HG03378 (cell line): ENCODE data around the gene WFDC6.
"Not testable (repeated sequence)": the region's sequence is repeated elsewhere in the genome, so short reads cannot be mapped to it uniquely, and the experiment has no call there.

Source experiments
- ATAC-seq: cut with Tn5 transposase; IDR thresholded peaks from one replicate; pipeline ENCODE4 v1.9.1; 2021; ENCODE audit warnings: mild to moderate bottlenecking, moderate library complexity; ENCODE audit not compliant: unreplicated experiment

The WFDC6 gene

DNA sequence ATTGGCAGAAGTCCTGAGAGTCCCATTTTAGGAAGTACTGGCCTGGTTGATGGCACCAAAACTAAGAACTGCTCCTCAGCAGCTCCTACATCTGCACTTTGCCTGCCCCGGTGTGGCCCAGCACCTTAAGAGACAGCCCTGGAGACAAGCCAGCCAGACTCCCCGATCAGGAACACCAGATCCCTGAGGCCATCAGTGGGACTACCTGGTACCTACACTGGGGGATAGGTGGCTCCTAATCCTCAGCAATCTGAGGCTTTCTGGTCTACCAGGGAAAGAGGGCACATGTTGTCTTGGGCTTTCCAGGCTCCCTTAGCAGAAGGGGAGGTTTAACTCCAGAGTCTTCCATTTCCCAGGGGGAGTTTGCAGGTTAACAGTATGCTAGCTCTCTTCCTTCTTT lies at the start of gene WFDC6:
WFDC6 (minus strand) TSS at position 101 of the 400 bp plus-strand sequence; CDS start at position 26, 75 bp downstream.
- no peak for ATAC-seq

DNA sequence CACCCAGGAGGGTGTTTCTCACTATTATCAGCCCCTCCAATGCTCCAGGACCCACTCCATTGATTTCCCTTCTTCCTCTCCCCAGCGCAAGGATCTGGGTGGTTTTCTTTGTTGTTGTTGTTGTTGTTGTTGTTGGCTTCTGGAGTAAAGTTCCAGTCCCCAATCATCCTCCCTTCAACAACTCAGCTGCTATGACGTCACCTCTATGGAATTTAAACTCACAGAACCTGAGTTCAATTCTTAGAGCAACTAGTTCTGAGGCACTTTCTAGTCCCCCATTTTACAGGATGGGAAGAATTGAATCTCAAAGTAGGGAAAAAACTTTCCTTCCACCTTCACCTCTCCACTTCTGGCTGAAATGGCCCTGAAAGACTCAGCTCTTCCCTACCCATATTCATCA lies 49.5 kb upstream of the WFDC6 start:
- ATAC-seq, result no peak

DNA sequence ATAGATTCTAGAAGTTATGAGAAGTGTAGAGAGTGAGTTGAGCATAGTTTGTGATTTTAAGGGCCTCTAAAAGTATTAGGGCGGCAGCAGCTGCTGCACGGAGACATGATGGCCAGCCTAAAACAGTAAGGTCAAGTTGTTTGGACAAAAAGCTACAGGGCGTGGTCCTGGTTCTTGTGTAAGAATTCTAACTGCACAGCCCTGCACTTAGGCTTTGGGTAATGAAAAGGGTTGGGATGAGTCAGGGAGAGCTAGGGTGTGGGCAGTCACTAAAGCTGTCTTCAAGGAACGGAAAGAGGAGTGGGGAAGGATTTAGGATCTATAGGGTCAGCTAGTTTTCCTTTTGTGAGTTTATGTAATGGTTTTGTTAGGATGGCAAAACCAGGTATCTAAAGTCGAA lies 46.7 kb upstream of the WFDC6 start:
- not testable (repeated sequence) for ATAC-seq

DNA sequence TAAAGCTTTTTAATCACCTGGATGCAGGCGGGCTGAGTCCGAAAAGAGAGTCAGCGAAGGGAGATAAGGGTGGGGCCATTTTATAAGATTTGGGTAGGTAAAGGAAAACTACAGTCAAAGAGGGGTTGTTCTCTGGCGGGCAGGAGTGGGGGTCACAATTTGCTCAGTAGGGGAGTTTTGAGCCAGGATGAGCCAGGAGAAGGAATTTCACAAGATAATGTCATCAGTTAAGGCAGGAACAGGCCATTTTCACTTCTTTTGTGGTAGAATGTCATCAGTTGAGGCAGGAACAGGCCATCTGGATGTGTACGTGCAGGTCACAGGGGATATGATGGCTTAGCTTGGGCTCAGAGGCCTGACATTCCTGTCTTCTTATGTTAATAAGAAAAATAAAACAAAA lies 45.0 kb upstream of the WFDC6 start:
- not testable (repeated sequence) for ATAC-seq

DNA sequence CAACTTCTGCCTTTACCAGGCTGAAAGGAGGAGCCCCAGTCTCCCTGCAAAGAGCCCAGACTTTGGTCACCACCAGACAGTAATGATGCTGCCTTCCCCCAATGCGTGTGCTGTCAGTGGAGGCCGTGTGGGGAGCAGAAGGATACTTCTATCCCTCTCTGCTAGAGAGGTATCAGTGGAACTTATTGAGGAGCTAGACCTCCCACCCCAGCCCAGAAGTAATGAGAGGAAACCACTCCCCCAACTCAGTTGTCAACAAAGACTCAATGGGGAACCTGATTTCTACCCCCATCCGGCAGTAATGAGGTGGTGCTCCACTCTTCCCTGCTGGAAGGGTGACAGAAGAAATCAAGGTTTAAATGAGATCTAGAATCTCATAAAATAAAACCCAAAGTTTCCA lies 44.2 kb upstream of the WFDC6 start:
- no peak for ATAC-seq

DNA sequence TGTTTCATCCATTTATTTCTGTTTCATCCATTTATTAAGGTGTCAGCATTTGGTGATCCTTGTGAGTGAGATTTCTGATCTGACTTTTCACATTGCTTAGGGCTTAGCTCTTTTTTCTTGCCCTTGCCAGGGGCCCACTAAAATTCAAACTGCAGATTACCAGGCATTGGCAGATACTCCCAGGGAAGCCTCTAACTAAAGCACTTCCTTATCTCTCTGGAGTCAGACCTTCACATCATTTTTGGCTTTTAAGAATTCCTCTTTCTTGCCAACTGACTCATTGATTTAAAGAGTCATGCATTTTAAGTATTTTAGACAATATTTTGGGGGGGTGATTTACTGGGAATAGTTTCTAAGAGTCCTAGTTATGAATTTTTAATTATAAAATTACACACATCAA lies 42.4 kb upstream of the WFDC6 start:
- no peak for ATAC-seq

DNA sequence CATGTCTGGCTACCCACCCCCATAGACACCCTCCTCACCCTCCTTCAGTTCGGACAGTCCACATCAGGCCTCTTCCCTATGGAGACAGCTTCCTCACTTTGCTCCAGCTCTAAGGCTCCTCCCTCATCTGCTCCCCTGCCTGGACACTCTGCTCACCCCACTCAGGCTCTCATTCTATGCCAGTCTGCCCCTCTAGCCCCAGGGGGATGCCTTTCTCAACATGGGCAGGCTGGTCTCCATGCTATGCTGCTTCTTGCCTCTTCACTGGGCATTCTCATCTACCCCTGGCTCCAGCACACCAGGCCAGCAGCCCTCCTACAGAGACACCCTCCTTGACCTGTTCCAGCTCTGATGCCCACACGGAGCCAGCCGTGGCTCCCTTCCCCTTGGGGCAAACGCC lies 39.9 kb upstream of the WFDC6 start, which contains the start of gene WFDC8:
WFDC8 (minus strand) TSS at position 101 of the 400 bp plus-strand sequence; CDS start at position 64, 37 bp downstream.
- ATAC-seq, result no peak

DNA sequence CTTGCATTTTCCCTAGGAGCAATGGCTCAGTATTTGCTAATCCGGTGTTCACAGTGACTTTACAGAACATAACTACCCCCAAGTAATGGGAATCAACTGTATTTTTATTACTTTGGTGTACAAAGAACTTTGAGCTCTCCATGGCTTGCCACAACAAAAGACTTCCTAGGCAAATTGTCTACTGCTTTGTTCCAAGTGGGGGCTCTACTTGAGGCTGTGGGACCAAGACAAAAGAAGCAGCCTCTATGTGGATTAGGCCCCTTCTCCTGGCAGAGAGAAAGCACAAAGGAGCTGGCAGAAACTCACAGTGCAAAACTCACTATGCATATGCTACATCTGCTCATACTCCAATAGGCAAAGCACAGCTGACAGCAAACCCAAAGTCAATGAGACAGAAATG lies 38.9 kb upstream of the WFDC6 start:
- no peak for ATAC-seq

DNA sequence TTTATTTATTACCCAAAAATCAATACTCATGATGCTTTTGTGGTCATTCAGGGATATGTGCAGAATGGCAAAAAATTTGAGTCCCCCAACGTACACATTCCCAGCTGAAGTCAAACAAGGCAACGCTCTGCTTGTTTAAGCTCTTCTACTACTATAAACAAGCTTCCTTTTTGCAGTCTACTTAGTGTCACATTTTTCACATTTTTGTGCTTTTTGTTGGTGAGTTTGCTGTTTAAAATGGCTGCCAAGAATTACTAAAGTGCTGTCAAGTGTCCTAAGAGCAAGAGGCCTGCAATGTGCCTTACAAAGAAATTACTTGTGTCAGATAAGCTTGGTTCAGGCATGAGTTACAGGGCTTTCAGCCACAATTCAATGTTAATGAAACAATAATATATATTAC lies 37.7 kb upstream of the WFDC6 start:
- no peak for ATAC-seq

DNA sequence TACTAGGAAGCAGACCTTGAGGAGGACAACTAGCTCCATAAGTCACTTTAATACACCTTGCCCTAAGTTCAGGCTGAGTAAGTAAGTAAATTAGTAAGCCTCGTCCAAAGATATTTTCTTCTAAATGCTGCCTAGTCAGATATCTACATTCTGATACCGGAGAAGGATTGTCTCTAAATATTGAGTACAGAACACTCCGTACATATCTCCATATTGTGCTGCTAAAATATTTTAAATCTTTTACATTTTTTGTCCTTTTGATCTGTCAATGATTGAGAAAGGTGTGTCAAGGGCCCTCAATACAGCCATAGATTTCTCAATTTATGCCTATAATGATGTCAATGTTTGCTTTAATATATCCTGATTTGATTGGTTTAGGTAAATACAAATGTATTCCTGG lies 36.6 kb upstream of the WFDC6 start:
- no peak for ATAC-seq

DNA sequence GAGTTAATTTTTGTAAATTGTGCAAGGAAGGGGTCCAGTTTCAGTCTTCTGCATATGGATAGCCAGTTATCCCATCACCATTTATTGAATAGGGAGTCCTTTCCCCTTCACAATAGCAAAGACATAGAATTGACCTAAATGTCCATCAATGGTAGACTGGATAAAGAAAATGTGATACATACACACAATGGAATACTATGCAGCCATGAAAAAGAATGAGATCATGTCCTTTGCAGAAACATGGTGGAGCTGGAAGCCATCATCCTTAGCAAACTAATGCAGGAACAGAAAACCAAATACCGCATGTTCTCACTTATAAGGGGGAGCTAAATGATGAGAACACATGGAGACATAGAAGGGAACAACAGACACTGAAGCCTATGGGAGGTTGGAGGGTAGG lies 30.4 kb upstream of the WFDC6 start:
- not testable (repeated sequence) for ATAC-seq

DNA sequence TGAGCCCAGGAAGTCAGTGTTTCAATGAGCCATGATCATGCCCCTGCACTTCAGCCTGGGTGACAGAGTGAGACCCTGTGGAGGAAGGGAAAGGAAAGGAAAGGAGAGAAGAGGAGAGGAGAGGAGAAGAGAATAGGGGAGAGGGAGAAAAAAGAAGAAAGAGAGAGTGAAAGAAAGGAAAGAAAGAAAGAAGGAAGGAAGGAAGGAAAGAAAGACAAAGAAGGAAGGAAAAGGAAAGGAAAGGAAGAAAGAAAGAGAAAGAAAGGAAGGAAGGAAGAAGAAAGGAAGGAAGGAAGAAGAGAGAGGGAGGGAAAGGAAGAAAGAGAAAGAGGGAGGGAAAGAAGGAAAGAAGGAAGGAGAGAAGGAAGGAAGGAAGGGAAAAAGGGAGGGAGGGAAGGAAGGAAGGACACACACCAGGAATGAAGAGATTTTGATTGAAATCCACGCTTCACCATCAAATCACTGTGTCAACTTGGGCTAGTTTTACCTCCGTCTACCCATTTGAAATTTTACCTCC lies 25.5 kb upstream of the WFDC6 start:
- ATAC-seq, result no peak

DNA sequence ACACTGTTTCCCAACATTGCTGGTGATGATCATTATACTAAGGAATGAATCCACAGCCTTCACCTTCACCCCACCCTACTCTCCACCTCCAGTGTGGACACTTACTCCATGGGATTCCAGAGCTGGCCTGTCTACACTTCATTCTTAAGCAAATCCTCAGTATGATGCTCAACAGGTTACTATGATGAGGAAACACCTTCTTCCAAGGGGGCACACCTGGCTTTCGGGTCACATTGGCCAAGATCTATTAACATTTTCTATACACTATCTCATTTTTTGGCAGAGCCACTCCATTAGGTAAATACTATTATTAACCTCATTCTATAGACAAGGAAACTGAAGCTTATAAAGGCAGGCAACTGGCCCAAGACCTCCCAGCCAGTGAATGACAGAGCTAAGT lies 15.9 kb upstream of the WFDC6 start:
- no peak for ATAC-seq

DNA sequence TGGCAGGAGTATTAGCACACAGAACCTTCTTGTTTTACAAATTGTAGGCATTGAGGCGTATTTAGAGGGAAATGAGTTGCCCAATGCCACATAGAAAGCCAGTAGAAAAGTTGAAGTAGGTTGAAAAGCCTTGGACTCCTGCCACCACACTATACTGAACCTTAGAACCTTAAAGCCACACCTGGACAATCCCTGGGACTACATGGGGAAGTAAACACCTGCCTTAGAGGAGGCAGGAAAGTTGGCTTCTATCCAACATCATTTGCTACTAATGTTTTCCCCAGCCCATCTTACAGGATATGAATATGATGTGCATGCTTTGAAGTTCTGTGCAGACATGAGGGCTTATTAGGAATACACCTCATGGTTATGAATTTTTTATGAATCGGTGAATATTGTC lies 13.2 kb upstream of the WFDC6 start:
- no peak for ATAC-seq

DNA sequence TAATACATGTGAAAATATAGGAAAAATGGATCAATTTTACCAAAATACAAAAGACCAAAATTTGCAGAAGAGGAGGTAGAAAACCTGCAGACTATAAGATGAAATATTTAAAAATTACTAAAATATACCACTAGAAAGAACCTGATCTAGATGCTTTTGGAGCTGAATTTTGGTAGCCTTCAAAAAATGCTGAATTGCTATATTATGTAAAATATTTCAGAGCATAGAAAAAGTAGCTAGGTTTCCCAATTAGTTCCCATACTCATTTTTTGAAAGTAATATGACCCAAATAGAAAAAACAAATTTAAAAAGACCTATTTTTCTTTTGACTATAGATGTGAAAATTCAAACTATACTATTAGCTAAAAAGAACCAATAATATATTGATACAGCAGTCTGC lies 11.5 kb upstream of the WFDC6 start:
- no peak for ATAC-seq

DNA sequence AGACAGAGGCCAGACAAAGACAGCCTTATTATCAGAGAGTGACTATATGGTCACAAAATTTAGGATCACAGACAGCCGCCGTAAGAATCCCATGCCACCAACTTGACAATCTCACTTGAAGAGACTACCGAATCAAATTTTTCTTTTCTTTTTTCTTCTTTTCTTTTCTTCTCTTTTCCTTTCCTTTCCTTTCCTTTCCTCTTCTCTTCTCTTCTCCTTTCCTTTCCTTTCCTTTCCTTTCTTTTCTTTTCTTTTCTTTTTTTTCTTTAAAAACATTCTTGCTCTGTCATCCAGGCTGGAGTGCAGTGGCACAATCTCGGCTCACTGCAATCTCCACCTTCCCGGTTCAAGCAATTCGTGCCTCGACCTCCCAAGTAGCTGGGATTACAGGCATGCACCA lies 9.1 kb upstream of the WFDC6 start:
- ATAC-seq, result no peak

DNA sequence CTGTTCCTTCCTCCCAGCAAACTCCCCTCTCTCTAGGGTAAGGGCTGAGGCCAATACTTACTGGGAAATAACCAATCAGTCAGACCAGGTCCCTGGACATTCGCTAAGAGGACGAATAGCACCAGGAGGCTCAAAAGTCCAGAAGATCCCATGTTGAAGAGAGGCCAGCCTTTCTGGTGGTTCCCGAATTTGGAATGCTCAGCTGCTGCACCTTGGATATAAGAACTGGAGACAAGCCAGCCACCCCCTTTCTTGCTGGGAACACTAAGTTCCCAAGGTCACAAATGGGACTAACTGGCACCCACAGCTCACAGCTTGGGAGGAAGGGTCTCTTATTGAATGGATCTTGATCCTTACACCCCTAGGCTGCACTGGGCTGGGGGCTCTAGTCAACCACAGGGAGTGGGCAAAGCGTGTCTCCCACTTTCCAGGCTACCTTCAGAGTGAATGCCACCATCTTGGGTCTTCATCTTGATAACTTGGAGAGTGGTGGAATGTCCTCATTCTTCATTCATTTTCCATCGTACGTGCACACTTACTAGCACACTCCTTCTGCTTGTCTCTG lies 8.0 kb upstream of the WFDC6 start, which contains the start of gene EPPIN:
EPPIN (minus strand) TSS at position 196 of the 565 bp plus-strand sequence; CDS start at position 152, 44 bp downstream.
- no peak for ATAC-seq

DNA sequence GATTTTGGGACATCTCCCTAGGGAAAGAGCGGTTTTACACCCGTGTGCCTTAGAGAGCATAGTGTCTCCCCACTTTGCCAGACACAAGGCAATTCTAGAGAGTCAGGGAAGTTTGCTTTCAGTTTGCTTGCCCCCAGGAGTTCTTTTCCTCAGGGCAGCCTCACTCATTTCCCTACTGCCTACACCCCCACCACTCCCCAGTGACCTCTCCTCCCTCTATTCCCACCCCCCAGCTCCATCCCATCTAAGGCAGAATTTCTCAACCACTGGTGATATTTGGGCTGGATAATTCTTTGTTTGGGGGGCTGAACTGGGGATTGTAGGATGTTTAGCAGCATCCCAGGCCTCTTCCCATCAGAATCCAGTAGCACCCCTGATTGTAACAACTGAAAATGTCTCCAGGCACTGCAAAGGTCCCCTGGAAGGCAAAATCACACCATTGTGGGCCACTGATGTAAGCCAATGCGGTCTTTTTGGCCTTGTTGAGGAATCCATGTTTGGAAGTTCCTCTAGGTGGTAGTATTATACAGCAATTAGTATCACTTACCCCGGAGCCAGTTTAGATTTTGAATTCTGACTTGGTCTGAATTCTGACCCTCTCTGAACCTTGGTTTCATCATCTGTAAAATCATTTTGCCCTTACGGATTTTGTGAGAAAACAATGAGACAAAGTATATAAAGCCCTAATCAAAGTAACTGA lies 6.6 kb upstream of the WFDC6 start:
- no peak for ATAC-seq

DNA sequence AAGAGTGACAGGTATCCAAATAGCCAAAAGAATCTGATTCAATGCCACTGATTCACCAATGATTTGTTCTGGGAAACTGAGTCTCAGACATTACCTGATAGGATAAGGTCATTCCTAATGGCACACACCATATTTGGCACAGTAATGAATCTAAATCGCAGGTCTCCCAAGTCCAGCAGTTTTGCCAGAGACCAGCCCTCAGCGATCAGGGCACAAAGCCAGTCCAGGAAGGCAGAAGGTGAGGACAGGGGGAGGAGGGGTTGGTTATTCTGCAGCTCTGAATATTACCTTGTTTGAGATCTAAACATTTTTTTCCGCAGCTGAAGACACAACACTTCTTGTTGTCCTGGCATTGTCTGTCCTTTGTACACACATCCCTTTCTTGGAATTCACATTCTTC lies 6.1 kb upstream of the WFDC6 start:
- ATAC-seq, result no peak

DNA sequence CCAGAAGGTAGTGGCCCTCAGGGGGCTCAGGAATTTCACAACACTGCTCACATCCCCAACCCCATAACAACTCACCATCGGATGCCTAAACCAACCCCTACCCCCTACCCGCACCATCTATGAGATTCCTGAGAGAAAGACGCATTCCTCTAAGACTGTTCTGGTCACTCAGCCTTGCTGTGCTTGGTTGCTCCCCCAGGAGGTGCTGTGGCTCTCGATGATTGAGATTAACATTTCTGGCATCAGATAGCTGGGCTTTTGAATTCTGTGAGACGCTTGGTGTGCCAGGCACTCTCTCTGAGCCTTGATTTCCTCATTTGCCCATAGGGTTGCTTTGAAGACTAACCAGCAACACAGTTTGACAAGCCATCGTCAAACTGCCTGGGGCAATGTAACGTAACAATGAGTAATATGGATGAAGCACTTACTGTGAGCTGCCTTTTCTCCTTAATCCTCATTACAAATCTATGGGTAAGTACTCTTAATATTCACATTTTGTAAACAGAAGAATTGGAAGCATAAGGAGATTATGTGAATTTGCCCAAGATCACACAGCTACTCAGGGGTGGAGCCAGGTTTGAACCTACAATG lies 978 bp downstream of the WFDC6 start:
- ATAC-seq, result no peak

DNA sequence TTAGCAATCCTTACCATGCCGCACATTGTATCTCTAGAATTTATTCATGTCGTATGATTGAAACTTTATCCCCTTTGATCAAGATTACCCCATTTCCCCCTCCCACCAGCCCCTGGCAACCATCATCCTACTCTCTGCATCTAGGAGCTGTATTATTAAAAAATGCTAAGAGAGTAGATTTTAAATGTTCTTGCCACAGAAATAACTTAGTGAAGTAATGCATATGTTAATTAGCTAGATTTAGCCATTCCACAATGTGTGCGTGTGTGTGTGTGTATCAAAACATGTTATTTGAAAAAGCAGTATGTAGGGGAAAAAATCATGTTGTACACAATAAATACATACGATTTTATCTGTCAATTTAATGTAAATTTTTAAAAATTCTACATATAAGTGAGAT lies 12.0 kb downstream of the WFDC6 start:
- ATAC-seq, result no peak

DNA sequence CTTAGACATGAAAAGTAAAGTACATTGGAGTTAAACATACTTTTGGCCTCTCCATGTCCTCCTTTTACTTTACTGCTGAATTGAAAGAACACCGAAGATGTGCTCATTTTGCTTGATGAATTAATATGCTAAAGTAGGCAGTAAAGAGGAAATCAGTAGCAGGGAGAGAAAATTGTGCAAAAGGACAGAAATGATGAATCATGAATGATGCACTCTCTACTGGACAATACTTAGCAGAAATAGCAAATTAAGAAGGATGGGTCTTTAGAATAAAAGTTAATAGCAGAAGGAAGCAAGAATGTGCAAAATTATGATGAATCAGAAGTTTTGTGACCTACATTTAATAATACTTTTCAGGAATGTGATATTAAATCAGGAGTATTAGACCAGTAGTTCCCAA lies 15.5 kb downstream of the WFDC6 start:
- ATAC-seq, result no peak
